Nephron (organoid): ENCODE data around the gene FAM124B.

ENCODE experiments used
- H3K27ac Mint-ChIP-seq, 3 experiments: 2 replicates each; pipeline ENCODE4 v1.8.0; 2020; ENCODE audit warnings: mixed read lengths in 3 of 3, mild to moderate bottlenecking in 2 of 3, moderate library complexity in 1 of 3
- H3K27me3 Mint-ChIP-seq: 2 replicates; pipeline ENCODE4 v1.8.0; 2021; ENCODE audit warnings: low read depth, mild to moderate bottlenecking, moderate library complexity, mixed read lengths
- H3K36me3 Mint-ChIP-seq: 2 replicates; pipeline ENCODE4 v1.8.0; 2020; ENCODE audit warnings: low read depth, mixed read lengths
- H3K4me1 Mint-ChIP-seq: 2 replicates; pipeline ENCODE4 v1.8.0; 2020; ENCODE audit warnings: mixed read lengths
- H3K4me3 Mint-ChIP-seq, 3 experiments: 2 replicates each; pipeline ENCODE4 v1.8.0; 2020; ENCODE audit warnings: mild to moderate bottlenecking in 3 of 3, mixed read lengths in 3 of 3, moderate library complexity in 2 of 3
- H3K9me3 Mint-ChIP-seq: 2 replicates; pipeline ENCODE4 v1.8.0; 2020; ENCODE audit warnings: mixed read lengths
- CTCF ChIP-seq, 3 experiments: fragments of 200-600 bp; sonication (generic); IDR thresholded peaks; one replicate each; pipeline ENCODE4 v1.5.0; 2021; ENCODE audit warnings: antibody characterized with exemption in 3 of 3; ENCODE audit not compliant: unreplicated experiment in 3 of 3

FAM124B gene

GRCh38 chr2:224442071-224442967, 40.4 kb upstream of the FAM124B start:
- no peak for TF ChIP-seq CTCF (IDR thresholded peaks at IDR 0.05; ENCODE audit: unreplicated experiment in 3 of 3)
- H3K4me3 Mint-ChIP-seq = no peak overlapping the region
- H3K27me3 Mint-ChIP-seq = no peaks in the 10 kb centered on the region
- no peaks in the 10 kb centered on the region for H3K36me3 Mint-ChIP-seq
- H3K9me3 Mint-ChIP-seq = peaks cover 9% of the 10 kb centered on the region
- no peak overlapping the region for H3K27ac Mint-ChIP-seq
- H3K4me1 Mint-ChIP-seq = no peaks in the 10 kb centered on the region

- no peaks in the 10 kb centered on the region for H3K36me3 Mint-ChIP-seq
- H3K4me1 Mint-ChIP-seq = no peaks in the 10 kb centered on the region
- H3K27me3 Mint-ChIP-seq = no peaks in the 10 kb centered on the region
- H3K27ac Mint-ChIP-seq = no peak overlapping the region
- peaks cover 9% of the 10 kb centered on the region for H3K9me3 Mint-ChIP-seq
- TF ChIP-seq CTCF (IDR thresholded peaks at IDR 0.05; ENCODE audit: unreplicated experiment in 3 of 3) = no peak
- no peak overlapping the region for H3K4me3 Mint-ChIP-seq
Measured at GRCh38 chr2:224440988-224441387, 39.1 kb upstream of the FAM124B start.

GRCh38 chr2:224438726-224439125, 36.8 kb upstream of the FAM124B start:
- H3K27me3 Mint-ChIP-seq = no peaks in the 10 kb centered on the region

GRCh38 chr2:224436634-224437033, 34.7 kb upstream of the FAM124B start:
- TF ChIP-seq CTCF (IDR thresholded peaks at IDR 0.05; ENCODE audit: unreplicated experiment in 3 of 3) = no peak
- Mint-ChIP-seq H3K27ac (no peak overlapping the region), H3K4me3 (no peak overlapping the region), H3K9me3 (peaks cover 14% of the 10 kb centered on the region), H3K27me3 (peaks cover 9% of the 10 kb centered on the region), H3K36me3 (no peaks in the 10 kb centered on the region), H3K4me1 (no peaks in the 10 kb centered on the region)

More at GRCh38 chr2:224438726-224439125, 36.8 kb upstream of the FAM124B start:
- no peak for TF ChIP-seq CTCF (IDR thresholded peaks at IDR 0.05; ENCODE audit: unreplicated experiment in 3 of 3)
- Mint-ChIP-seq H3K36me3 (no peaks in the 10 kb centered on the region), H3K4me1 (no peaks in the 10 kb centered on the region), H3K27ac (no peak overlapping the region), H3K9me3 (peaks cover 9% of the 10 kb centered on the region), H3K4me3 (no peak overlapping the region)

GRCh38 chr2:224434618-224435017, 32.7 kb upstream of the FAM124B start:
- H3K4me3 Mint-ChIP-seq = no peak overlapping the region
- no peak for TF ChIP-seq CTCF (IDR thresholded peaks at IDR 0.05; ENCODE audit: unreplicated experiment in 3 of 3)
- H3K4me1 Mint-ChIP-seq = no peaks in the 10 kb centered on the region
- no peak overlapping the region for H3K27ac Mint-ChIP-seq
- peaks cover 9% of the 10 kb centered on the region for H3K27me3 Mint-ChIP-seq
- H3K9me3 Mint-ChIP-seq = peaks cover 15% of the 10 kb centered on the region
- H3K36me3 Mint-ChIP-seq = no peaks in the 10 kb centered on the region

- peaks cover 18% of the 10 kb centered on the region for H3K9me3 Mint-ChIP-seq
- TF ChIP-seq CTCF (IDR thresholded peaks at IDR 0.05; ENCODE audit: unreplicated experiment in 3 of 3) = no peak
- no peaks in the 10 kb centered on the region for H3K4me1 Mint-ChIP-seq
- H3K36me3 Mint-ChIP-seq = no peaks in the 10 kb centered on the region
- peaks cover 13% of the 10 kb centered on the region for H3K27me3 Mint-ChIP-seq
- no peak overlapping the region for H3K27ac Mint-ChIP-seq
- no peak overlapping the region for H3K4me3 Mint-ChIP-seq
Measured at GRCh38 chr2:224433442-224433841, 31.5 kb upstream of the FAM124B start.
